ENCODE measurements around the gene CHMP1B.

Gene CHMP1B

GRCh38 chr18:11851146-11851805 is at the start of gene CHMP1B:
CHMP1B (plus strand) TSS chr18:11851413; CDS start chr18:11851512, 99 bp downstream.
- Mint-ChIP-seq H3K36me3 (ENCODE audit: low read depth) (peaks cover 4% of the 10 kb centered on the region), H3K4me1 (peaks cover 34% of the 10 kb centered on the region), H3K27ac (peak within 1 kb of the TSS; percentile 92 to 99 (median 98)), H3K9me3 (no peaks in the 10 kb centered on the region), H3K27me3 (ENCODE audit: low read depth) (peaks cover 4% of the 10 kb centered on the region), H3K4me3 (peak within 1 kb of the TSS; percentile 100)
- TF ChIP-seq, protein P1, sequence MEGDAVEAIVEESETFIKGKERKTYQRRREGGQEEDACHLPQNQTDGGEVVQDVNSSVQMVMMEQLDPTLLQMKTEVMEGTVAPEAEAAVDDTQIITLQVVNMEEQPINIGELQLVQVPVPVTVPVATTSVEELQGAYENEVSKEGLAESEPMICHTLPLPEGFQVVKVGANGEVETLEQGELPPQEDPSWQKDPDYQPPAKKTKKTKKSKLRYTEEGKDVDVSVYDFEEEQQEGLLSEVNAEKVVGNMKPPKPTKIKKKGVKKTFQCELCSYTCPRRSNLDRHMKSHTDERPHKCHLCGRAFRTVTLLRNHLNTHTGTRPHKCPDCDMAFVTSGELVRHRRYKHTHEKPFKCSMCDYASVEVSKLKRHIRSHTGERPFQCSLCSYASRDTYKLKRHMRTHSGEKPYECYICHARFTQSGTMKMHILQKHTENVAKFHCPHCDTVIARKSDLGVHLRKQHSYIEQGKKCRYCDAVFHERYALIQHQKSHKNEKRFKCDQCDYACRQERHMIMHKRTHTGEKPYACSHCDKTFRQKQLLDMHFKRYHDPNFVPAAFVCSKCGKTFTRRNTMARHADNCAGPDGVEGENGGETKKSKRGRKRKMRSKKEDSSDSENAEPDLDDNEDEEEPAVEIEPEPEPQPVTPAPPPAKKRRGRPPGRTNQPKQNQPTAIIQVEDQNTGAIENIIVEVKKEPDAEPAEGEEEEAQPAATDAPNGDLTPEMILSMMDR (IDR thresholded peaks at IDR 0.05; ENCODE audit: unreplicated experiment in 3 of 3) = no peak

DNA sequence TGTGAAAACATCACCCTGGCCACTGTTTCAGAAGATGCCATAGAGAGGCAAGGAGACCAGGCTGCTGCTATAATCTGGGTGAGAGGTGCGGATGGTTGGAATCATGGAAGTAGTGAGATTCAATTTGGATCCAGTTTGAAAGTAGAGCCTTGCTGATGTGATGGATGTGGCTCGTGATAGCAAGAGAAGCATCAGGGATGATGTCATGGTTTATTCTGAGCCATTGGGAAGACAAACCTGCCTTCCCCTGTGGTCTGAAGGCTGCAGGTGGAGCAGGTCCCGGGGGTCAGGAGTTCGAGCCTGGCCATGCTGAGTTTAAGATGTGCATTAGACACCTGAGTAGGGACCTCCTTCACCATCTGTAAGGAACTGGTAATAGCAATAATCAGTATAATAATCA is 49.6 kb upstream of the CHMP1B start:
- Mint-ChIP-seq H3K4me3 (no peak overlapping the region), H3K27me3 (ENCODE audit: low read depth) (peaks cover 6% of the 10 kb centered on the region), H3K4me1 (no peaks in the 10 kb centered on the region), H3K9me3 (no peaks in the 10 kb centered on the region), H3K36me3 (ENCODE audit: low read depth) (no peaks in the 10 kb centered on the region), H3K27ac (no peak overlapping the region)
- TF ChIP-seq, protein P1 (IDR thresholded peaks at IDR 0.05; ENCODE audit: unreplicated experiment in 3 of 3) = no peak

GRCh38 chr18:11802158-11802557 is 49.1 kb upstream of the CHMP1B start:
- TF ChIP-seq, protein P1 (IDR thresholded peaks at IDR 0.05; ENCODE audit: unreplicated experiment in 3 of 3) = no peak

GRCh38 chr18:11802586-11802985 is 48.6 kb upstream of the CHMP1B start:
- no peak overlapping the region for H3K4me3 Mint-ChIP-seq
- no peaks in the 10 kb centered on the region for H3K36me3 Mint-ChIP-seq (ENCODE audit: low read depth)
- H3K9me3 Mint-ChIP-seq = no peaks in the 10 kb centered on the region
- TF ChIP-seq, protein P1 (IDR thresholded peaks at IDR 0.05; ENCODE audit: unreplicated experiment in 3 of 3) = no peak
- H3K4me1 Mint-ChIP-seq = no peaks in the 10 kb centered on the region
- no peak overlapping the region for H3K27ac Mint-ChIP-seq
- peaks cover 6% of the 10 kb centered on the region for H3K27me3 Mint-ChIP-seq (ENCODE audit: low read depth)

More at GRCh38 chr18:11802158-11802557, 49.1 kb upstream of the CHMP1B start:
- H3K27me3 Mint-ChIP-seq (ENCODE audit: low read depth) = peaks cover 6% of the 10 kb centered on the region
- H3K4me1 Mint-ChIP-seq = no peaks in the 10 kb centered on the region
- no peaks in the 10 kb centered on the region for H3K9me3 Mint-ChIP-seq
- no peaks in the 10 kb centered on the region for H3K36me3 Mint-ChIP-seq (ENCODE audit: low read depth)
- H3K4me3 Mint-ChIP-seq = no peak overlapping the region
- no peak overlapping the region for H3K27ac Mint-ChIP-seq

GRCh38 chr18:11807233-11807632 is 44.0 kb upstream of the CHMP1B start:
- Mint-ChIP-seq H3K4me1 (no peaks in the 10 kb centered on the region), H3K9me3 (no peaks in the 10 kb centered on the region), H3K27me3 (ENCODE audit: low read depth) (no peaks in the 10 kb centered on the region), H3K36me3 (ENCODE audit: low read depth) (no peaks in the 10 kb centered on the region), H3K4me3 (no peak overlapping the region), H3K27ac (no peak overlapping the region)
- TF ChIP-seq, protein P1 (IDR thresholded peaks at IDR 0.05; ENCODE audit: unreplicated experiment in 3 of 3) = no peak

All from nephron (organoid).